Skeletal muscle tissue (tissue), 4 donors: Measurements from ENCODE around the gene COMMD3. TPM values are rescaled to one million over a fixed set of nuclear protein-coding genes. Genes with fewer than 3 reads are reported as not detected.
A peak's percentile ranks its signal among the peaks of the same experiment; 100 is the strongest.

Experiments
- H3K27ac ChIP-seq: one replicate; pipeline ENCODE4 v1.7.0; 2013; ENCODE audit warnings: mild to moderate bottlenecking, low read depth, low read length, inconsistent platforms
- H3K27me3 ChIP-seq, 3 donors: one replicate each; pipeline ENCODE4 v1.7.0; 2013; ENCODE audit warnings: low read length in 3 of 3; ENCODE audit not compliant: control insufficient read depth in 3 of 3, insufficient read depth in 3 of 3
- H3K36me3 ChIP-seq, 3 donors: one replicate each; pipeline ENCODE4 v1.7.0; 2013; ENCODE audit warnings: low read length in 3 of 3; ENCODE audit not compliant: control insufficient read depth in 3 of 3, insufficient read depth in 3 of 3
- H3K4me1 ChIP-seq, 3 donors: one replicate each; pipeline ENCODE4 v1.7.0; 2013; ENCODE audit warnings: low read length in 3 of 3, mild to moderate bottlenecking in 3 of 3; ENCODE audit not compliant: control insufficient read depth in 3 of 3, insufficient read depth in 3 of 3
- H3K4me3 ChIP-seq, 3 donors: one replicate each; pipeline ENCODE4 v1.7.0; 2013; ENCODE audit warnings: low read length in 3 of 3
- H3K9ac ChIP-seq, 3 donors: one replicate each; pipeline ENCODE4 v1.7.0; 2013; ENCODE audit warnings: low read length in 3 of 3, mild to moderate bottlenecking in 3 of 3, moderate library complexity in 2 of 3, low read depth in 1 of 3
- H3K9me3 ChIP-seq, 3 donors: one replicate each; pipeline ENCODE4 v1.7.0; 2013; ENCODE audit warnings: low read length in 3 of 3; ENCODE audit not compliant: control insufficient read depth in 3 of 3
- total RNA-seq: library from RNA; depleted of rRNA; stranded (reverse); fragments of >200 nt; gene quantifications from one replicate; pipeline ENCODE4 v1.2.3, GENCODE V29; 2014
- donor health status: Osteomylitis.

COMMD3 gene
- total RNA-seq = 71.5 TPM

- H3K4me1 ChIP-seq = peaks cover 5 to 15% (median 6%) of the 10 kb centered on the region in 3 donors
- peak within 1 kb of the TSS; percentile 88 for H3K27ac ChIP-seq
- no peaks in the 10 kb centered on the region for H3K27me3 ChIP-seq
- H3K9ac ChIP-seq = peak within 1 kb of the TSS; percentile 93 to 97 (median 96)
- no peaks in the 10 kb centered on the region for H3K36me3 ChIP-seq
- no peaks in the 10 kb centered on the region for H3K9me3 ChIP-seq
- H3K4me3 ChIP-seq = peak within 1 kb of the TSS; percentile 75 to 97 (median 83)
Measured at GRCh38 chr10:22316286-22317075, at the start of gene COMMD3. Gene COMMD3 (plus strand): TSS chr10:22316388. CDS start chr10:22316418, 30 bp downstream.

- Histone ChIP-seq H3K36me3 (no peaks in the 10 kb centered on the region), H3K9ac (no peak overlapping the region), H3K27ac (no peak overlapping the region), H3K4me3 (no peak overlapping the region), H3K9me3 (no peaks in the 10 kb centered on the region), H3K27me3 (peaks cover 0 to 5% (median 0%) of the 10 kb centered on the region in 3 donors), H3K4me1 (no peaks in the 10 kb centered on the region)
Measured at GRCh38 chr10:22268503-22268902, 47.7 kb upstream of the COMMD3 start.

- no peaks in the 10 kb centered on the region for H3K36me3 ChIP-seq
- H3K4me3 ChIP-seq = no peak overlapping the region
- H3K9ac ChIP-seq = no peak overlapping the region
- no peaks in the 10 kb centered on the region for H3K9me3 ChIP-seq
- H3K27me3 ChIP-seq = no peaks in the 10 kb centered on the region
- H3K4me1 ChIP-seq = no peaks in the 10 kb centered on the region
- no peak overlapping the region for H3K27ac ChIP-seq
Measured at GRCh38 chr10:22271786-22272185, 44.4 kb upstream of the COMMD3 start.

- no peak overlapping the region for H3K9ac ChIP-seq
- no peak overlapping the region for H3K27ac ChIP-seq
- H3K4me1 ChIP-seq = no peaks in the 10 kb centered on the region
- H3K4me3 ChIP-seq = no peak overlapping the region
- H3K36me3 ChIP-seq = no peaks in the 10 kb centered on the region
- no peaks in the 10 kb centered on the region for H3K9me3 ChIP-seq
- H3K27me3 ChIP-seq = peaks cover 0 to 4% (median 0%) of the 10 kb centered on the region in 3 donors
Measured at GRCh38 chr10:22278441-22278782, 37.8 kb upstream of the COMMD3 start.

- Histone ChIP-seq H3K4me3 (no peak overlapping the region), H3K9me3 (no peaks in the 10 kb centered on the region), H3K36me3 (no peaks in the 10 kb centered on the region), H3K9ac (no peak overlapping the region), H3K27me3 (peaks cover 0 to 4% (median 0%) of the 10 kb centered on the region in 3 donors), H3K27ac (no peak overlapping the region), H3K4me1 (no peaks in the 10 kb centered on the region)
Measured at GRCh38 chr10:22280078-22280477, 36.1 kb upstream of the COMMD3 start.

- Histone ChIP-seq H3K4me1 (no peaks in the 10 kb centered on the region), H3K9me3 (no peaks in the 10 kb centered on the region), H3K27ac (no peak overlapping the region), H3K27me3 (peaks cover 0 to 1% (median 0%) of the 10 kb centered on the region in 3 donors), H3K9ac (no peak overlapping the region), H3K36me3 (no peaks in the 10 kb centered on the region), H3K4me3 (no peak overlapping the region)
Measured at GRCh38 chr10:22285130-22285529, 31.1 kb upstream of the COMMD3 start.

- H3K9me3 ChIP-seq = no peaks in the 10 kb centered on the region
- H3K9ac ChIP-seq = no peak overlapping the region
- H3K4me1 ChIP-seq = no peaks in the 10 kb centered on the region
- no peaks in the 10 kb centered on the region for H3K36me3 ChIP-seq
- H3K27me3 ChIP-seq = no peaks in the 10 kb centered on the region
- no peak overlapping the region for H3K27ac ChIP-seq
- no peak overlapping the region for H3K4me3 ChIP-seq
Measured at GRCh38 chr10:22293747-22294404, 22.3 kb upstream of the COMMD3 start.

- Histone ChIP-seq H3K9me3 (no peaks in the 10 kb centered on the region), H3K36me3 (no peaks in the 10 kb centered on the region), H3K27me3 (no peaks in the 10 kb centered on the region), H3K4me3 (no peak overlapping the region), H3K4me1 (no peaks in the 10 kb centered on the region), H3K9ac (no peak overlapping the region), H3K27ac (no peak overlapping the region)
Measured at GRCh38 chr10:22294694-22295093, 21.5 kb upstream of the COMMD3 start.

- no peaks in the 10 kb centered on the region for H3K36me3 ChIP-seq
- no peaks in the 10 kb centered on the region for H3K9me3 ChIP-seq
- H3K4me3 ChIP-seq = no peak overlapping the region
- H3K4me1 ChIP-seq = no peaks in the 10 kb centered on the region
- H3K27me3 ChIP-seq = no peaks in the 10 kb centered on the region
- no peak overlapping the region for H3K9ac ChIP-seq
- no peak overlapping the region for H3K27ac ChIP-seq
Measured at GRCh38 chr10:22301193-22301592, 15.0 kb upstream of the COMMD3 start.

- no peak overlapping the region for H3K9ac ChIP-seq
- no peak overlapping the region for H3K27ac ChIP-seq
- no peak overlapping the region for H3K4me3 ChIP-seq
- H3K4me1 ChIP-seq = no peaks in the 10 kb centered on the region
- H3K27me3 ChIP-seq = no peaks in the 10 kb centered on the region
- H3K36me3 ChIP-seq = no peaks in the 10 kb centered on the region
- no peaks in the 10 kb centered on the region for H3K9me3 ChIP-seq
Measured at GRCh38 chr10:22303461-22303860, 12.7 kb upstream of the COMMD3 start.
